IMR-90 (cell line): Measurements from ENCODE around the gene ABR. TPM values are rescaled to one million over a fixed set of nuclear protein-coding genes. Genes with fewer than 3 reads are reported as not detected.

Experiments
- ATAC-seq: fragments of 200-7000 bp; cut with Tn5 transposase; 2 replicates; pipeline ENCODE4 v1.9.1; 2020; ENCODE audit warnings: low read depth, mild to moderate bottlenecking, moderate library complexity
- BruUV-seq: library from RNA; stranded (reverse); fragments of 400-500 nt; replicated peaks from 2 replicates; lab custom pipeline; 2021; lab: Mats Ljungman, UMichigan
- CTCF ChIA-PET: fragments of 300-600 bp; formaldehyde crosslinking; extraction: SDS; loops from one replicate; lab custom pipeline; 2021; ENCODE audit warnings: antibody characterized with exemption; lab: Yijun Ruan, JAX
- POLR2A ChIA-PET: fragments of 300-600 bp; sonication (Branson Sonifier 250); formaldehyde crosslinking; loops from one replicate; lab custom pipeline; 2022; ENCODE audit warnings: antibody characterized with exemption; ENCODE audit not compliant: unreplicated experiment; lab: Charles Lee
- DNase-seq: peaks from one replicate; pipeline ENCODE4 v3.0.0; 2013
- H2AFZ ChIP-seq: replicated peaks from 2 replicates; pipeline ENCODE3; 2013; ENCODE audit warnings: low read length, mild to moderate bottlenecking; ENCODE audit not compliant: poor library complexity
- H2AK5ac ChIP-seq: 2 replicates; pipeline ENCODE4 v1.6.1; 2013; ENCODE audit warnings: low read depth, low read length, inconsistent platforms
- H2AK9ac ChIP-seq: replicated peaks from 2 replicates; pipeline ENCODE3; 2013; ENCODE audit warnings: mild to moderate bottlenecking, low read depth, low read length, moderate library complexity; ENCODE audit not compliant: poor library complexity
- H2BK120ac ChIP-seq: 2 replicates; pipeline ENCODE4 v1.6.1; 2013; ENCODE audit warnings: low read depth, low read length, inconsistent platforms
- H2BK15ac ChIP-seq: 3 replicates; pipeline ENCODE4 v1.6.1; 2013; ENCODE audit warnings: low read depth, low read length, inconsistent platforms
- H2BK20ac ChIP-seq: 2 replicates; pipeline ENCODE4 v1.6.1; 2013; ENCODE audit warnings: low read depth, mild to moderate bottlenecking, inconsistent platforms, low read length, moderate library complexity
- H2BK5ac ChIP-seq: 2 replicates; pipeline ENCODE4 v1.6.1; 2013; ENCODE audit warnings: mild to moderate bottlenecking, low read depth, low read length, inconsistent platforms; ENCODE audit not compliant: poor library complexity, severe bottlenecking
- H3K14ac ChIP-seq: replicated peaks from 2 replicates; pipeline ENCODE4 v1.6.1; 2013; ENCODE audit warnings: low read depth, low read length, inconsistent platforms
- H3K18ac ChIP-seq: 2 replicates; pipeline ENCODE4 v1.6.1; 2013; ENCODE audit warnings: low read depth, low read length, control low read depth
- H3K23ac ChIP-seq: 2 replicates; pipeline ENCODE4 v1.6.1; 2013; ENCODE audit warnings: low read depth, low read length, inconsistent platforms
- H3K27ac ChIP-seq: 2 replicates; pipeline ENCODE4 v1.5.1; 2013; ENCODE audit warnings: mild to moderate bottlenecking, control low read depth, low read length; ENCODE audit not compliant: insufficient read depth
- H3K27me3 ChIP-seq: 2 replicates; pipeline ENCODE4 v1.6.1; 2013; ENCODE audit warnings: low read length; ENCODE audit not compliant: control insufficient read depth, insufficient read depth
- H3K36me3 ChIP-seq: 2 replicates; pipeline ENCODE4 v1.6.1; 2013; ENCODE audit warnings: low read length, mixed read lengths; ENCODE audit not compliant: control insufficient read depth, insufficient read depth
- H3K4ac ChIP-seq: 2 replicates; pipeline ENCODE4 v1.6.1; 2013; ENCODE audit warnings: low read depth, low read length, inconsistent platforms
- H3K4me1 ChIP-seq: 2 replicates; pipeline ENCODE4 v1.6.1; 2013; ENCODE audit warnings: low read length, mixed read lengths; ENCODE audit not compliant: control insufficient read depth, insufficient read depth
- H3K4me2 ChIP-seq: 2 replicates; pipeline ENCODE4 v1.6.1; 2013; ENCODE audit warnings: low read depth, mild to moderate bottlenecking, control low read depth, low read length, moderate library complexity
- H3K4me3 ChIP-seq: 2 replicates; pipeline ENCODE4 v1.5.1; 2013; ENCODE audit warnings: low read depth, mild to moderate bottlenecking, control low read depth, low read length, moderate library complexity; ENCODE audit not compliant: insufficient read depth
- H3K56ac ChIP-seq: 2 replicates; pipeline ENCODE4 v1.6.1; 2013; ENCODE audit warnings: low read length, inconsistent platforms; ENCODE audit not compliant: insufficient read depth; ENCODE audit errors: extremely low read depth
- H3K79me1 ChIP-seq, 2 experiments: 2 replicates each; pipeline ENCODE4 v1.6.1; 2013; ENCODE audit warnings: low read length in 2 of 2, inconsistent platforms in 1 of 2, low read depth in 1 of 2
- H3K9ac ChIP-seq: 2 replicates; pipeline ENCODE4 v1.6.1; 2013; ENCODE audit warnings: low read depth, low read length, control low read depth
- H3K9me1 ChIP-seq: 2 replicates; pipeline ENCODE4 v1.6.1; 2013; ENCODE audit warnings: low read length, inconsistent platforms; ENCODE audit not compliant: insufficient read depth
- H3K9me3 ChIP-seq: 2 replicates; pipeline ENCODE4 v1.6.1; 2013; ENCODE audit warnings: low read length; ENCODE audit not compliant: control insufficient read depth, insufficient read depth
- H4K20me1 ChIP-seq: 2 replicates; pipeline ENCODE4 v1.6.1; 2013; ENCODE audit warnings: low read length, inconsistent platforms; ENCODE audit not compliant: insufficient read depth
- H4K5ac ChIP-seq: 2 replicates; pipeline ENCODE4 v1.6.1; 2013; ENCODE audit warnings: mild to moderate bottlenecking, low read depth, low read length, control low read depth
- H4K8ac ChIP-seq, 2 experiments: 2 replicates each; pipeline ENCODE4 v1.6.1; 2013; ENCODE audit warnings: low read depth in 2 of 2, low read length in 2 of 2, control low read depth in 1 of 2, inconsistent platforms in 1 of 2
- H4K91ac ChIP-seq: 2 replicates; pipeline ENCODE4 v1.6.1; 2013; ENCODE audit warnings: low read depth, low read length, inconsistent platforms; ENCODE audit not compliant: insufficient read depth
- CEBPB ChIP-seq: IDR thresholded peaks from 2 replicates; pipeline ENCODE4 v1.6.1; 2012; ENCODE audit warnings: low read depth, low read length, improper control_type of control experiment
- CHD1 ChIP-seq: IDR thresholded peaks from 2 replicates; pipeline ENCODE4 v1.6.1; 2012; ENCODE audit warnings: low read depth, low read length, improper control_type of control experiment
- MAFK ChIP-seq: IDR thresholded peaks from 2 replicates; pipeline ENCODE4 v1.6.1; 2012; ENCODE audit warnings: low read depth, low read length, improper control_type of control experiment
- MXI1 ChIP-seq: IDR thresholded peaks from 2 replicates; pipeline ENCODE4 v1.6.1; 2012; ENCODE audit warnings: low read depth, mild to moderate bottlenecking, low read length, moderate library complexity, borderline replicate concordance
- POLR2A ChIP-seq: IDR thresholded peaks from 2 replicates; pipeline ENCODE4 v1.6.1; 2012; ENCODE audit warnings: mild to moderate bottlenecking, low read depth, low read length
- RCOR1 ChIP-seq: IDR thresholded peaks from 2 replicates; pipeline ENCODE4 v1.6.1; 2012; ENCODE audit warnings: mild to moderate bottlenecking, low read length, improper control_type of control experiment; ENCODE audit not compliant: insufficient replicate concordance
- RFX5 ChIP-seq: IDR thresholded peaks from 2 replicates; pipeline ENCODE4 v1.8.0; 2012; ENCODE audit warnings: low read depth, mild to moderate bottlenecking, low read length, moderate library complexity
- SMC3 ChIP-seq: fragments of 150-350 bp; IDR thresholded peaks from 2 replicates; pipeline ENCODE4 v1.6.1; 2016; ENCODE audit warnings: low read depth, mild to moderate bottlenecking, antibody characterized with exemption, low read length, moderate library complexity
- WGBS, 2 experiments: methylation state at CpG; one replicate each; pipeline versions ENCODE4 v1.1.5 to v1.1.7; 2013; ENCODE audit warnings: missing lambda C conversion rate in 2 of 2; ENCODE audit not compliant: insufficient read length in 1 of 2; ENCODE audit errors: extremely low coverage in 2 of 2; 5-methylcytosine and 5-hydroxymethylcytosine counted together
- dilution Hi-C: fragments of 300-500 bp; cut with HindIII; formaldehyde crosslinking; loops from one replicate; pipeline ENCODE4 v1.14.3; 2018; ENCODE audit warnings: low sequenced_read_pairs; ENCODE audit not compliant: unreplicated experiment
- in situ Hi-C: fragments of 300-500 bp; cut with MboI; formaldehyde crosslinking; loops from 3 replicates; pipeline ENCODE4 v1.14.3; 2019; ENCODE audit warnings: low sequenced_read_pairs, inconsistent platforms, mixed read lengths
- intact Hi-C: fragments of 100-400 bp; cut with micrococcal nuclease; formaldehyde crosslinking; loops from 2 replicates; pipeline ENCODE4 v1.10.0; 2022
- polyA plus RNA-seq, 3 experiments: library from polyadenylated mRNA; depleted of rRNA; stranded (reverse); fragments of >200 nt; gene quantifications; 2 replicates each; pipeline ENCODE4 v1.2.3, GENCODE V29; 2012; ENCODE audit warnings: low replicate concordance in 1 of 3
- total RNA-seq: library from RNA; depleted of rRNA; stranded (reverse); fragments of >200 nt; gene quantifications from 2 replicates; pipeline ENCODE4 v1.2.3, GENCODE V29; 2012
- TF ChIP-seq, protein P1 (sequence below): fragments of 150-350 bp; IDR thresholded peaks from 2 replicates; pipeline ENCODE4 v1.6.1; 2017; ENCODE audit warnings: mild to moderate bottlenecking, antibody characterized with exemption, low read length, low read depth
- TF ChIP-seq, protein P2 (sequence below): conservative IDR thresholded peaks from 2 replicates; pipeline ENCODE4 v1.5.1; 2012; ENCODE audit warnings: mild to moderate bottlenecking, low read depth, low read length, improper control_type of control experiment

ABR gene
- total and polyA plus RNA-seq, 2 of the 4 experiments (the other 2 are of a cell fraction), result 28.3 to 79.7 TPM

DNA sequence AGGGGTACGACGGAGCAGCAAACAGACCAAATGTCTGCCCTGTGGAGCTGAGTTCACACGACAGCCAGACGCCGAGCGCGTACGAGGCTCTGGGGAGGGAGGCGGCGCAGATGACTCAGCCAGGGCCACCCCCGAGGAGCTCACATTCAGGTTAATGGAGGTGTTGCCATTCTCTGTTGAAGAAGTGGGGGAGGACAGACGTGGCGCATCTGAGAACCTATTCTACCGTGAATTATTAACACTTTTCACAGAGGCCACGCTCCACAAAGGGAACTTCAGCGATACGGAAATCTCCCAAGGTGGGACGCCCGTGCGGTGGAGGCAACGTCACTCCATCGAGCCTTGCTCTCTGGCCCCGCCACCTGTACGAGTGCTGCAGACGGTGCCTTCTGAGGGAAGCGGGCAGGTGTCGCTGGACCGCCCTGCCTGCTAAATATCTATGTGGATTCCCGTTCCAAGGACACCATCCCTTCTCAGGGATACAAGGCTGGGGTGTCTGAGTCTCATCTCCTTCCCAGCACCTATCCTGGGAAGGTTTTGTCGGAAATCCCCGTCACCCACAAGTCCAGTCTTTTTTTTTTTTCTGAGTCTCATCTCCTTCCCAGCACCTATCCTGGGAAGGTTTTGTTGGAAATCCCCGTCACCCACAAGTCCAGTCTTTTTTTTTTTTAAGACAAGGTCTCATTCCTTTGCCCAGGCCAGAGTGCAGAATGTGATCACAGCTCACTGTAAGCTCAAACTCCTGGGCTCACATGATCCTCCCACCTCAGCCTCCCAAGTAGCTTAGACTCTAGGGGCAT is 19.0 kb downstream of the ABR start (continued):
- TF ChIP-seq, protein P1, sequence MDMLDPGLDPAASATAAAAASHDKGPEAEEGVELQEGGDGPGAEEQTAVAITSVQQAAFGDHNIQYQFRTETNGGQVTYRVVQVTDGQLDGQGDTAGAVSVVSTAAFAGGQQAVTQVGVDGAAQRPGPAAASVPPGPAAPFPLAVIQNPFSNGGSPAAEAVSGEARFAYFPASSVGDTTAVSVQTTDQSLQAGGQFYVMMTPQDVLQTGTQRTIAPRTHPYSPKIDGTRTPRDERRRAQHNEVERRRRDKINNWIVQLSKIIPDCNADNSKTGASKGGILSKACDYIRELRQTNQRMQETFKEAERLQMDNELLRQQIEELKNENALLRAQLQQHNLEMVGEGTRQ, result no peak

DNA sequence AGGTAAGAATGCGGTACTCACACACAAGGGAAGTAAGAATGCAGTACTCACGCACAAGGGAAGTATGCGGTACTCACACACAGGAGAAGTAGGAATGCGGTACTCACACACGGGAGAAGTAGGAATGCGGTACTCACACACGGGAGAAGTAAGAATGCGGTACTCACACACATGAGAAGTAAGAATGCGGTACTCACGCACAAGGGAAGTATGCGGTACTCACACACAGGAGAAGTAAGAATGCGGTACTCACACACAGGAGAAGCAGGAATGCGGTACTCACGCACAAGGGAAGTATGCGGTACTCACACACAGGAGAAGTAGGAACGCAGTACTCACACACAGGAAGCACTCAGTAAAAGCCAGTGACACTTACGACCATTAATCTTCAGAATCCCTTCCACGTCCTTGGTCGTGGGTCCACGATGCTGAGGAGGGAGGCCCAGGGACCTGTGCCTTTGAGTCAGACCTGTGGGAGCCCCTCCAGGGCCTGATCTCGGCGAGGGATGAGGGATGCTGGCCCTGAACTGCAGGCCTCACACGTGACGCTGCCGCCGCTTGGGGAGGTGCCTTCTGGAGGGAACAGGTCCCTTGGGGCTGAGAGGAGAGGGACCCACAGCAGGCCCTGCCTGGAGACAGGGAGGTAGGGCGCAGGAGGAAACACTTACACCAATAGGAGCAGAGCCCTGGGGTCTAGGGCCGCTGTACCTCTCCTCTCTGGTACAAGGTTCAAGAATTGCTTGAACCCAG is 20.2 kb downstream of the ABR start:
- ATAC-seq, result no peak
- Histone ChIP-seq H3K9me3 (no peaks in the 10 kb centered on the region), H3K23ac (no peak overlapping the region), H3K27ac (no peak overlapping the region), H2AFZ (no peak overlapping the region), H4K20me1 (peaks cover 24% of the 10 kb centered on the region; the same call in 1 of the 2 replicates), H3K4me3 (no peak overlapping the region), H2BK20ac (no peak overlapping the region), H2BK120ac (peak overlapping the region; percentile 46), H3K9ac (no peak overlapping the region), H3K14ac (no peak overlapping the region; the same call in 1 of the 2 replicates), H3K18ac (peak overlapping the region; percentile 37; the same call in 1 of the 2 replicates), H3K79me1 (peaks cover 9 to 25% of the 10 kb centered on the region in 2 experiments; a peak in 3 of 4 replicates), H2BK15ac (0 out of 3 replicates have a peak overlapping the region, but pooled peaks have one; percentile 41), H3K36me3 (peaks cover 5% of the 10 kb centered on the region; the same call in 1 of the 2 replicates), H3K56ac (no peak overlapping the region), H3K4ac (peak overlapping the region; percentile 31; the same call in 1 of the 2 replicates), H3K4me2 (no peak overlapping the region), H3K9me1 (peaks cover 13% of the 10 kb centered on the region), H2BK5ac (peak overlapping the region; percentile 24), H3K27me3 (no peaks in the 10 kb centered on the region), H2AK5ac (peak overlapping the region; percentile 31), H3K4me1 (peaks cover 7% of the 10 kb centered on the region), H4K5ac (peak overlapping the region; percentile 39; the same call in 1 of the 2 replicates), H2AK9ac (no peak overlapping the region), H4K8ac (peak overlapping the region in 1 of 2 experiments; percentile 29; a peak in 1 of 4 replicates), H4K91ac (peak overlapping the region; percentile 12; the same call in 1 of the 2 replicates)
- intact Hi-C loops (no loop called here), in situ Hi-C loops (no loop called here), dilution Hi-C loops (no loop called here)
- no TSS peak for BruUV-seq
- 89% methylated on average over 3 of the region's 28 CpGs; no CpG with 5 or more reads in 1 of the 2 experiments for WGBS, 2 experiments
- CTCF ChIA-PET, result no interaction called here
- DNase-seq, result peak; percentile 31
- POLR2A ChIA-PET, result no interaction called here
- TF ChIP-seq, protein P2, sequence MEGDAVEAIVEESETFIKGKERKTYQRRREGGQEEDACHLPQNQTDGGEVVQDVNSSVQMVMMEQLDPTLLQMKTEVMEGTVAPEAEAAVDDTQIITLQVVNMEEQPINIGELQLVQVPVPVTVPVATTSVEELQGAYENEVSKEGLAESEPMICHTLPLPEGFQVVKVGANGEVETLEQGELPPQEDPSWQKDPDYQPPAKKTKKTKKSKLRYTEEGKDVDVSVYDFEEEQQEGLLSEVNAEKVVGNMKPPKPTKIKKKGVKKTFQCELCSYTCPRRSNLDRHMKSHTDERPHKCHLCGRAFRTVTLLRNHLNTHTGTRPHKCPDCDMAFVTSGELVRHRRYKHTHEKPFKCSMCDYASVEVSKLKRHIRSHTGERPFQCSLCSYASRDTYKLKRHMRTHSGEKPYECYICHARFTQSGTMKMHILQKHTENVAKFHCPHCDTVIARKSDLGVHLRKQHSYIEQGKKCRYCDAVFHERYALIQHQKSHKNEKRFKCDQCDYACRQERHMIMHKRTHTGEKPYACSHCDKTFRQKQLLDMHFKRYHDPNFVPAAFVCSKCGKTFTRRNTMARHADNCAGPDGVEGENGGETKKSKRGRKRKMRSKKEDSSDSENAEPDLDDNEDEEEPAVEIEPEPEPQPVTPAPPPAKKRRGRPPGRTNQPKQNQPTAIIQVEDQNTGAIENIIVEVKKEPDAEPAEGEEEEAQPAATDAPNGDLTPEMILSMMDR, result no peak
- TF ChIP-seq RCOR1, result no peak
- TF ChIP-seq POLR2A, result no peak
- TF ChIP-seq MXI1, result no peak
- no peak for TF ChIP-seq CHD1
- TF ChIP-seq RFX5, result no peak
- no peak for TF ChIP-seq CEBPB
- no peak for TF ChIP-seq SMC3
- TF ChIP-seq MAFK, result no peak
- TF ChIP-seq, protein P1, result no peak
